CD4-positive, alpha-beta T cell treated with Interleukin-17A for 4 hours (primary cell): ENCODE measurements around the gene UCHL1.
"Not testable (repeated sequence)": the region's sequence is repeated elsewhere in the genome, so short reads cannot be mapped to it uniquely, and the experiment has no call there.

Experiments used
- DNase-seq: peaks from one replicate; pipeline ENCODE4 v3.0.0-alpha.2; 2020; ENCODE audit warnings: mixed read lengths

The UCHL1 gene

DNA sequence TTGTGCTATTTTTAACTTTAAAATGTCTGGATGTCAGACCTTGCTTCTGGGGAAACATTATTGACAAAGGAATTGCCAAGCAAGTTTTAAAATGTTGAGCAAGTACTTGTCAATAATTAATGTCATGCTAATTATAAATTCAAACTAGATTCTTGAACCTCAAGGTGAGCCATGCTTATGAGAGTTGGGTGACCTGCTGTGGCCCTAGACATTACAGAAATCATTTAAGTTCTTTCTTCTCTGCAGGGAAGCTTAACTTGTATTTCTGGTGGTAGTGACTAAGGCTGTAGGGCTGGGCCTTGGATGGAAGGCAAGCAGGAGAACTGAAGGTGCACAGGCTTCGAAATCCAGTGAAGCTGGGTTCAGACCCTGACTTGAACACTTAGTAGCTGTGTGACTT lies 14.8 kb upstream of the UCHL1 start:
- no peak for DNase-seq

- DNase-seq, result no peak
These were observed 10.7 kb upstream of the UCHL1 start for GRCh38 chr4:41245983-41246382.

GRCh38 chr4:41256131-41256739 lies 493 bp upstream of the UCHL1 start:
- DNase-seq, result no peak

GRCh38 chr4:41257257-41257901 lies 651 bp downstream of the UCHL1 start:
- peak; percentile 4 for DNase-seq

GRCh38 chr4:41257906-41258305 lies 1.2 kb downstream of the UCHL1 start:
- no peak for DNase-seq

GRCh38 chr4:41258783-41259182 lies 2.1 kb downstream of the UCHL1 start:
- DNase-seq, result no peak

- no peak for DNase-seq
These were observed 3.5 kb downstream of the UCHL1 start for GRCh38 chr4:41260116-41260733.

DNA sequence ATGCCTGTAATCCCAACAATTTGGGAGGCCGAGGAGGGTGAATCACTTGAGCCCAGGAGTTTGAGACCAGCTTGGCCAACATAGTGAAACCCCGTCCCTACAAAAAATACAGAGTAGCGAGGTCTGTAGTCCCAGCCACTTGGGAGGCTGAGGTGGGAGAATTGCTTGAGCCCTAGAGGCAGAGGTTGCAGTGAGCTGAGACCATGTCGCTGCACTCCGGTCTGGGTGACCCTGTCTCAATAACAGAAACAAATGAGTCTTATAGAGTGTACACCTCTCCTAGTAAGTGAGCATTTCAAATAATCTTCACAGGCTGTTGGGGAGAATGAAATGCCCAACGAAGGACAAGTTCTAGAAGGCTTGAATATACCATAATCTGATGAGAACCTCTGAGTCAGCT lies 5.5 kb downstream of the UCHL1 start:
- no peak for DNase-seq

GRCh38 chr4:41264212-41264611 lies 7.5 kb downstream of the UCHL1 start:
- no peak for DNase-seq

GRCh38 chr4:41267997-41268396 lies 11.3 kb downstream of the UCHL1 start:
- no peak for DNase-seq

- no peak for DNase-seq
These were observed 12.2 kb downstream of the UCHL1 start for GRCh38 chr4:41268721-41269517.

GRCh38 chr4:41269682-41270081 lies 13.0 kb downstream of the UCHL1 start:
- no peak for DNase-seq

GRCh38 chr4:41275931-41276330 lies 19.2 kb downstream of the UCHL1 start:
- DNase-seq, result not testable (repeated sequence)

GRCh38 chr4:41280010-41280409 lies 23.3 kb downstream of the UCHL1 start:
- DNase-seq, result no peak

GRCh38 chr4:41281038-41281634 lies 24.4 kb downstream of the UCHL1 start:
- peak; percentile 21 for DNase-seq

DNA sequence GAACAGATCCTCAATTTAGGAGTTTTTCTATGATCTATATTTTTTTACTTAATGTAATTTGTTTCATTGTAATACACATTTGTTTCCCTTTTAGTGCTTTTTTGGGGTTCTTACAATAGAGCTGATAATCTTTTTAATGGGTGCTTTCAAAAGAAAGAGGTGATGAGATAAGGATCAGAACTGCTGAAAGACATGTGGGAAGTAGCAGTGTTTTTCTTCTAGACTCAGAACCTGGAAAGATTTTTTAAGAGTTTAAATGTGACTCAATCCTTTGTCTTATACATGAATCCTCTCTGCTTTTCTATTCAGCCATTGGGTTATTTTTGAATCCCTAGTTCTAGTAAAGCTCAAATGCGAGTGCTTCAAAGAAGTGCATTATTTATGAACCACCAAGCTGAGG lies 25.6 kb downstream of the UCHL1 start:
- DNase-seq, result no peak

DNA sequence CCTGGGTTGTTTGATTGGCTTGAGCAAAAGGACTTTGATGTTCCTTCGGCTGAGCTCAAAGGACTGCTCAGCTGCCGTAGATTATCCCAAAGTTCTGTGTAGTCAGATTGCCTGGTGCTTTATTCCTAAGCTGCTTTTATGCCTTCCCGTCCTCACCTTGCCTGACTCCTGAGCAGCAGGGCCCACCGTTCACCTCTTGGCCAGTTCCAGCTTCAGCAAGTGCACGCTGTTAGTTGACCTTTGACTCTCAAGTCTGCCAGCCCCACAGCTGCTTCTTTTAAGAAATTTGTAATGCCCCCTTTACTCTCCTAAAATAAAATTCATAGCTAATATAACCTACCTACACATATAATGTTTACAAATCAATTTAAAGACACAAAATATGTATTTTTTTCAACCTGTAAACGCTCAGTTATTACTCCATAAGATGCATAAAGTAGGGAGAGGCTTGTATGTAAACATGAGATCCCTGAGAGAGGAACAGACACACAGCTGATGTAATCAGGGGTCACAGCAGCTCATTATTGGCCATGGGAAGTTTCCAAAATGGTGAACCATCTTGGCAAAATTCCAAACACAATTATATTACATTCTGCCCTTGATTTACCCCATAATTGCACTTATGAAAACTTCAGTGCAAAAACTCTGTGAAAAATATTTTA lies 28.6 kb downstream of the UCHL1 start:
- DNase-seq, result no peak

GRCh38 chr4:41285864-41286235 lies 29.1 kb downstream of the UCHL1 start:
- DNase-seq, result no peak

DNA sequence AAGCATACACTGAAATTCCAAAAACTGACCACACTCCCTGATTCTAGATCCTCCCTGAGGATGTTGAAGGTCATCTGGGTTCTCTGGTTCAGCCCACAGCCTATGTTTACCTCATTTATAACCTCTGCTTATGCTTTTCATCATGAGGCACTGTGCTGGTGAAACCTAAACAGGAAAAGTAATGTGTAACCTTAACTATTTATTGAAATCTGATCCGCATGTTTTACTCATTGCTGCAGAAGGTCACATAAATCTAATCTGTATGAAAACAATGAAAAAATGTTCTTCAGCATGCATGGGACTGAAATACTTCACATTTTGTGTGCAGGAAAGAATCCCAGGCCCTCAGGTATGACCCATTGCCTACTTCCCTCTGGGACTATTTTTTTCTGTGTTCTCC lies 30.3 kb downstream of the UCHL1 start:
- DNase-seq, result no peak

- DNase-seq, result no peak
These were observed 31.1 kb downstream of the UCHL1 start for GRCh38 chr4:41287852-41288251.

- no peak for DNase-seq
These were observed 31.5 kb downstream of the UCHL1 start for GRCh38 chr4:41288254-41288653.

DNA sequence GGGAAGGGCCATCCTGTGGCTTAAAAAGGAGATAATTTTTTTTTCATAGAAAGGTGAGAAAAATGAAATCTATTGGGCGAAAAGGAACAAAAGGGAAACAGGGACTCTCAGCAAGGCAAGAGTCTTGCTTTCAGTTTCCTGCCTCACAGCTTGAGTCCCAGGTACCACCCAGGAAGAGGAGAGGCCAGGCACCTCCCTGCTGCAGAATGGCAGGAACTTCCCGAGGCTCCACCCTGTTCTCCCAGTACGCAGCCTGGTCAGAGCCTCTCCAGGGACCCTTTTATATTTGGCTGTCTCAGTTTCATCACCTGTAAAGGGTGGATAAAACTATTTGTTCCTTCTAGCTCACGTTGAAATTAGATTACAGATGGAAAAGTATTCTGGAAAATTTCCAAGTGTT lies 33.8 kb downstream of the UCHL1 start:
- no peak for DNase-seq
